Natural killer cell (primary cell): ENCODE results near the gene OXCT1. TPM values are rescaled to one million over a fixed set of nuclear protein-coding genes. Genes with fewer than 3 reads are reported as not detected.

Experiments
- ATAC-seq, 3 donors: fragments of 150-1000 bp in 2 of 3; fragments of 200-7000 bp in 1 of 3; cut with Tn5 transposase; 1 replicate in 1 of 3; 2 replicates in 2 of 3; pipeline ENCODE4 v1.10.0; 2021; ENCODE audit warnings: mild to moderate bottlenecking in 2 of 3, moderate library complexity in 2 of 3
- DNase-seq, 2 donors: peaks; one replicate each; pipeline versions ENCODE4 v3.0.0 to v3.0.0-alpha.2; 2013 to 2021; ENCODE audit warnings: mixed read lengths in 1 of 2
- H3K27ac ChIP-seq: one replicate; pipeline ENCODE4 v1.5.1; 2013; ENCODE audit warnings: mild to moderate bottlenecking, low read length
- H3K27me3 ChIP-seq: one replicate; pipeline ENCODE4 v1.6.1; 2013; ENCODE audit warnings: low read length; ENCODE audit not compliant: control insufficient read depth, insufficient read depth
- H3K36me3 ChIP-seq: one replicate; pipeline ENCODE4 v1.6.1; 2013; ENCODE audit warnings: low read length; ENCODE audit not compliant: control insufficient read depth, insufficient read depth
- H3K4me1 ChIP-seq: one replicate; pipeline ENCODE4 v1.6.1; 2013; ENCODE audit warnings: low read length; ENCODE audit not compliant: control insufficient read depth, insufficient read depth
- H3K4me3 ChIP-seq: one replicate; pipeline ENCODE4 v1.5.1; 2013; ENCODE audit warnings: low read length
- H3K9me3 ChIP-seq: one replicate; pipeline ENCODE4 v1.6.1; 2013; ENCODE audit warnings: low read length; ENCODE audit not compliant: control insufficient read depth, insufficient read depth
- H3K27ac Mint-ChIP-seq, 2 donors: one replicate each; pipeline ENCODE4 v1.8.0; 2022; ENCODE audit warnings: mild to moderate bottlenecking in 2 of 2, mixed read lengths in 2 of 2, moderate library complexity in 1 of 2
- H3K27me3 Mint-ChIP-seq, 2 donors: one replicate each; pipeline ENCODE4 v1.8.0; 2022; ENCODE audit warnings: low read depth in 2 of 2, mixed read lengths in 2 of 2
- H3K36me3 Mint-ChIP-seq: one replicate; pipeline ENCODE4 v1.8.0; 2022; ENCODE audit warnings: mixed read lengths
- H3K4me1 Mint-ChIP-seq, 2 donors: one replicate each; pipeline ENCODE4 v1.8.0; 2022; ENCODE audit warnings: mixed read lengths in 2 of 2
- H3K4me3 Mint-ChIP-seq: one replicate; pipeline ENCODE4 v1.8.0; 2022; ENCODE audit warnings: mild to moderate bottlenecking, moderate library complexity, mixed read lengths
- H3K9me3 Mint-ChIP-seq, 2 donors: one replicate each; pipeline ENCODE4 v1.8.0; 2022; ENCODE audit warnings: mixed read lengths in 2 of 2
- CTCF ChIP-seq: fragments of 200-600 bp; IDR thresholded peaks from one replicate; pipeline ENCODE4 v1.8.0; 2022; ENCODE audit warnings: antibody characterized with exemption
- WGBS: methylation state at CpG from one replicate; pipeline ENCODE4 v1.1.7; 2013; ENCODE audit warnings: missing lambda C conversion rate; ENCODE audit not compliant: insufficient coverage; 5-methylcytosine and 5-hydroxymethylcytosine counted together
- intact Hi-C: fragments of 100-400 bp; cut with micrococcal nuclease; formaldehyde crosslinking; loops from one replicate; pipeline ENCODE4 v1.14.2; 2022
- total RNA-seq, 4 donors: library from RNA; stranded (reverse); fragments of 120-200 nt in 1 of 4; gene quantifications; one replicate each; pipeline versions ENCODE4 v1.2.3 to v1.2.4, GENCODE V29; 2013 to 2022

OXCT1 gene
- total RNA-seq, 3 donors from 2014 or later (not counting 1 experiment from before 2014, with no cell fraction given) = 17.1 to 19.9 (median 18.0) TPM

GRCh38 chr5:41896230-41896629, 26.0 kb upstream of the OXCT1 start:
- 10% methylated on average over 2 of the region's 2 CpGs for WGBS
- H3K27ac Mint-ChIP-seq = no peak overlapping the region
- no peak for TF ChIP-seq CTCF
- H3K4me1 ChIP-seq = no peaks in the 10 kb centered on the region
- no peak overlapping the region for H3K4me3 ChIP-seq
- intact Hi-C loops = no loop called here
- no peaks in the 10 kb centered on the region for H3K27me3 ChIP-seq
- no peaks in the 10 kb centered on the region for H3K9me3 ChIP-seq
- no peaks in the 10 kb centered on the region for H3K9me3 Mint-ChIP-seq
- no peaks in the 10 kb centered on the region for H3K4me1 Mint-ChIP-seq
- peaks cover 24 to 52% of the 10 kb centered on the region in 2 donors for H3K27me3 Mint-ChIP-seq
- H3K4me3 Mint-ChIP-seq = no peak overlapping the region
- H3K36me3 ChIP-seq = no peaks in the 10 kb centered on the region
- no peaks in the 10 kb centered on the region for H3K36me3 Mint-ChIP-seq
- ATAC-seq = no peak
- H3K27ac ChIP-seq = no peak overlapping the region
- DNase-seq = no peak

DNA sequence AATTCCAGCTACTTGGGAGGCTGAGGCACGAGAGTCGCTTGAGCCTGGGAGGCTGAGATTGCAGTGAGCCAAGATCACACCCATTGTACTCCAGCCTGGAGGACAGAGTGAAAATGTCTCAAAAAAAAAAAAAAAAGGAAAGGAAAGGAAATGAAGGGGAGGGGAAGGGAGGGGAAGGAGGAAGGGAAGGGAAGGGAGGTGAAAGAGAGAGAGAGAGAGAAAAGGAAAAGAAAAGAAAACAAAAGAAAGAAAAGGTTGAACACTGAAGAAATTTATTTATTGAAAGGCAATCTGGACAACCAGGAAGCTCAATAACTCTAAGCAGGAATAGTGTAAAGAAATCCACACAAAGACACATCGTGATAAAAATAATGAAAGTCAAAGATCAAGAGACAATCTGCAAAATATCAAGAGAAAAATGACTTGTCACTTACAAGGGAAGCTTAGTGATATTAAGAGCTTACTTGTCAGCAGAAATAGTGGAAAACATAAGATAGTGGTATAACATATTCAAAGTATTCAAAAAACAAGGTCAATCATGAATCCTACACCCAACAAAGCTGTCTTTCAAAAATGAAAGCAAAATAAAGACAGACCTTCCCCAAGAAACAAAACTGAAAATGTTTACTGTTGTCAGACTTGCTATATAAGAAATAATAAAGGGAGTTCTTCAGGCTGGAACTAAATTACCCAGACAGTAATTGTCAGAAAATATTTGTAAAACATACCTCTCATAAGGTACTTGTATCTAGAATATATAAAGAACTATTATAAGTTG, 23.0 kb upstream of the OXCT1 start:
- no peaks in the 10 kb centered on the region for H3K4me1 ChIP-seq
- H3K4me3 Mint-ChIP-seq = no peak overlapping the region
- ATAC-seq = no peak
- WGBS = 100% methylated on average over 2 of the region's 3 CpGs
- no peak for TF ChIP-seq CTCF
- H3K36me3 ChIP-seq = no peaks in the 10 kb centered on the region
- no peaks in the 10 kb centered on the region for H3K27me3 ChIP-seq
- H3K9me3 Mint-ChIP-seq = no peaks in the 10 kb centered on the region
- intact Hi-C loops = no loop called here
- DNase-seq = no peak
- H3K4me3 ChIP-seq = no peak overlapping the region
- H3K27ac Mint-ChIP-seq = no peak overlapping the region
- peaks cover 26 to 36% of the 10 kb centered on the region in 2 donors for H3K27me3 Mint-ChIP-seq
- no peak overlapping the region for H3K27ac ChIP-seq
- no peaks in the 10 kb centered on the region for H3K36me3 Mint-ChIP-seq
- H3K4me1 Mint-ChIP-seq = no peaks in the 10 kb centered on the region
- no peaks in the 10 kb centered on the region for H3K9me3 ChIP-seq

DNA sequence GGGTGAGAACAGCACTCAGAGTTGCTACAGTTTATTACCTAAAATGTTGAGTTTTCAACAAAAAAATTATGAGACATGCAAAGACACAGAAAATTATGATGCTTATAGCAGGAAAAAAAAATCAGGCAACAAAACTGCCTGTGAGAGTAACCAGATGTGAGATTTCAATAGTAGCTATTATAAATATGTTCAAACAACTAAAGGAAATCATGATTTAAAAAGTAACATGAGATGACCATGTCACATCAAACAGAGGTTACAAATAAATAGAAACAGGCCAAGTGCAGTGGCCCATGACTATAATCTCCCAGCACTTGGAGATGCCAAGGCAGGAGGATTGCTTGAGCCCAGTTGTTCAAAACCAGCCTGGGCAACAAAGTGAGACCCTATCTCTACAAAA, 21.8 kb upstream of the OXCT1 start:
- Mint-ChIP-seq H3K4me3 (no peak overlapping the region), H3K27ac (no peak overlapping the region), H3K27me3 (peaks cover 32 to 38% of the 10 kb centered on the region in 2 donors), H3K36me3 (no peaks in the 10 kb centered on the region), H3K4me1 (no peaks in the 10 kb centered on the region), H3K9me3 (no peaks in the 10 kb centered on the region)
- Histone ChIP-seq H3K4me1 (no peaks in the 10 kb centered on the region), H3K9me3 (no peaks in the 10 kb centered on the region), H3K4me3 (no peak overlapping the region), H3K27ac (no peak overlapping the region), H3K27me3 (no peaks in the 10 kb centered on the region), H3K36me3 (no peaks in the 10 kb centered on the region)
- intact Hi-C loops = no loop called here
- no peak for ATAC-seq
- TF ChIP-seq CTCF = no peak
- no peak for DNase-seq
